HCT116 (cell line): Measurements from ENCODE around the gene KCNH2.

Experiments used
- ATF3 ChIP-seq: IDR thresholded peaks from 2 replicates; pipeline ENCODE4 v1.6.1; 2012
- CEBPB ChIP-seq: IDR thresholded peaks from 2 replicates; pipeline ENCODE4 v1.6.1; 2012; ENCODE audit warnings: low read depth
- CTCF ChIP-seq, 3 experiments: fragments of 200-600 bp in 1 of 3; sonication (generic) in 1 of 3; IDR thresholded peaks in 2 of 3; conservative IDR thresholded peaks in 1 of 3; 2 replicates each; pipeline ENCODE4 v1.5.1; 2012 to 2017; ENCODE audit warnings: low read depth in 2 of 3, low read length in 2 of 3, antibody characterized with exemption in 1 of 3, borderline replicate concordance in 1 of 3, control low read depth in 1 of 3, mild to moderate bottlenecking in 1 of 3, mixed read lengths in 1 of 3, mixed run types in 1 of 3, moderate library complexity in 1 of 3; ENCODE audit not compliant: insufficient read depth in 1 of 3
- EZH2 ChIP-seq: fragments of 200-600 bp; sonication (generic); IDR thresholded peaks from 2 replicates; pipeline ENCODE4 v1.6.1; 2017; ENCODE audit warnings: antibody characterized with exemption, mixed run types
- POLR2A ChIP-seq: IDR thresholded peaks from 2 replicates; pipeline ENCODE4 v1.7.0; 2011; ENCODE audit warnings: borderline replicate concordance; ENCODE audit not compliant: insufficient read depth, insufficient read length; ENCODE audit errors: extremely low read depth
- POLR2AphosphoS5 ChIP-seq: IDR thresholded peaks from 2 replicates; pipeline ENCODE4 v1.6.1; 2011; ENCODE audit warnings: mild to moderate bottlenecking, low read depth, low read length, moderate library complexity
- RAD21 ChIP-seq: IDR thresholded peaks from 2 replicates; pipeline ENCODE4 v1.6.1; 2012; ENCODE audit warnings: low read depth, mild to moderate bottlenecking
- TCF7L2 ChIP-seq: IDR thresholded peaks from 2 replicates; pipeline ENCODE4 v1.7.0; 2011; ENCODE audit warnings: borderline replicate concordance, inconsistent platforms; ENCODE audit not compliant: insufficient read depth, insufficient read length; ENCODE audit errors: extremely low read depth

DNA sequence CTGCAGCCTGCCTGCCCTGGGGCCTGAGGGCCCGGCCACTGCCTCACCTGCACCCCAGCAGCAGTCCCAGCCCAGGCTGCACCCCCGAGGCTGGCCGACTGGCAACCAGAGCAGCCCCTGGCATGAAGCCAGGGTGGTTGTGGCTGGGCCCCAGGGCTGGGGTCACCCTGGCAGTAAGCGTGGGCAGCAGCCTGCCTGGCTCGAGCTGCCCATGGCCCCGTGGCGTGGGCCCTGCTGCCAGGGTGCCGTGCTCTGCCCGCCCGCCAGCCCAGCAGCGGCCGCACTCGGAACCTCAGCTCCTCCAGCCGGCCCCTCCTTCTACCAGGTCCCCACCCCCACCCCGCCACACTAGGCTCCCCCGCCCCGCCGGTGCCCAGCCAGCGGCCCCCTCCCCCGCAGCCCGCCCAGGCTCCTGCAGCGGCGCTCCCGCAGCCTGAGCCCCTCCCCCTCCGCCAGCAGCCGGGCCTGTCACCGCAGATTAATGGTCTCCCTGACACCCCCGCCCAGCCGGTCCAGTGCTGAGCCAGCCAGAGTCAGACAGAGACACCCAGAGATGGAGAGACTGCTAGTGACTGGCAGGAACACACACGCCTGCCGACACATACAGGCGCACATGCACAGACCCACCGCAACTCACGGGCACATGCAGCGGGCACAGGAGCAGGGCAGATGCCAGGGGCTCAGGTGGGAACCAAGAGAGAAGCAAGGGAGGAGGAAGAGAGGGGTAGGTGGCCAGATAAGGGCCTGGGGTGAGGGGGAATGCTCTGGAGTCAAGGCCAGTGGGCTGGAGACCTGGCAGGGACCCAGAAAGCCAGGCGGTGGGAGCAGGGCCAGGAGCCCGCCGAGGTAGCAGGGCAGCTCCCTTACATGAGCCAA lies 22.4 kb downstream of the KCNH2 start:
- TF ChIP-seq CEBPB (no peak), POLR2A (no peak), RAD21 (no peak), CTCF (IDR thresholded peaks at IDR 0.05 in 2 of 3, conservative IDR thresholded peaks at IDR 0.05 in 1 of 3; ENCODE audit: borderline replicate concordance in 1 of 3, insufficient read depth in 1 of 3, low read depth in 2 of 3, low read length in 2 of 3) (no peak), ATF3 (no peak), TCF7L2 (no peak), EZH2 (no peak), POLR2AphosphoS5 (no peak)
